Measurements from ENCODE around the gene CAPN7.

DNA sequence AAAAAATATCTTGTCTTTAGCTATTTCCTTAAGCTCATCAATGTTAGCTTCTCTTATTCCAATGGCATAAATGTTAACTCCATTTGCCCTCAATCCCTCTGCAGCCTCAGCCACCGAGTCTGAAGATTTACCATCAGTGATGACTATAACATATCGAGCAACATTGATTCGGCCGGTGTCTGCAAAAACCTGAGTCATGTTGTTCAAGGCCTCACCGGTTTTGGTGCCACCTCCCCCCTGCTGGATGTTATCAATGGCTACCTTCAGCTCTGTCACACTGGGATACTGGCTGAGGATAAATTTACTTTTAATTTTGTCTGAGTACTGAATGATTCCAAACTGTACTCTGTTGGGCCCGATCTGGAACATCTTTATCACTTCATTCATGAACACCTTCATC, 41.0 kb upstream of the CAPN7 start:
- TF ChIP-seq BACH2 (CRISPR knock-in tag; IDR thresholded peaks at IDR 0.05; ENCODE audit: borderline replicate concordance) (no peak), ZFP3 (CRISPR knock-in tag; IDR thresholded peaks at IDR 0.05) (no peak), PPARA (CRISPR knock-in tag; IDR thresholded peaks at IDR 0.05; ENCODE audit: borderline replicate concordance) (no peak), ZNF565 (CRISPR knock-in tag; conservative IDR thresholded peaks at IDR 0.05; ENCODE audit: low read depth) (no peak), TCF4 (CRISPR knock-in tag; IDR thresholded peaks at IDR 0.05; ENCODE audit: borderline replicate concordance) (no peak), ZNF70 (CRISPR knock-in tag; IDR thresholded peaks at IDR 0.05) (no peak), GLIS3 (CRISPR knock-in tag; IDR thresholded peaks at IDR 0.05) (no peak), ZNF8 (CRISPR knock-in tag; IDR thresholded peaks at IDR 0.05) (no peak)
- TF ChIP-seq, protein P1, sequence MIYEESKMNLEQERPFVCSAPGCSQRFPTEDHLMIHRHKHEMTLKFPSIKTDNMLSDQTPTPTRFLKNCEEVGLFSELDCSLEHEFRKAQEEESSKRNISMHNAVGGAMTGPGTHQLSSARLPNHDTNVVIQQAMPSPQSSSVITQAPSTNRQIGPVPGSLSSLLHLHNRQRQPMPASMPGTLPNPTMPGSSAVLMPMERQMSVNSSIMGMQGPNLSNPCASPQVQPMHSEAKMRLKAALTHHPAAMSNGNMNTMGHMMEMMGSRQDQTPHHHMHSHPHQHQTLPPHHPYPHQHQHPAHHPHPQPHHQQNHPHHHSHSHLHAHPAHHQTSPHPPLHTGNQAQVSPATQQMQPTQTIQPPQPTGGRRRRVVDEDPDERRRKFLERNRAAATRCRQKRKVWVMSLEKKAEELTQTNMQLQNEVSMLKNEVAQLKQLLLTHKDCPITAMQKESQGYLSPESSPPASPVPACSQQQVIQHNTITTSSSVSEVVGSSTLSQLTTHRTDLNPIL (CRISPR knock-in tag; IDR thresholded peaks at IDR 0.05; ENCODE audit: low read depth), result no peak
- TF ChIP-seq, protein P2, sequence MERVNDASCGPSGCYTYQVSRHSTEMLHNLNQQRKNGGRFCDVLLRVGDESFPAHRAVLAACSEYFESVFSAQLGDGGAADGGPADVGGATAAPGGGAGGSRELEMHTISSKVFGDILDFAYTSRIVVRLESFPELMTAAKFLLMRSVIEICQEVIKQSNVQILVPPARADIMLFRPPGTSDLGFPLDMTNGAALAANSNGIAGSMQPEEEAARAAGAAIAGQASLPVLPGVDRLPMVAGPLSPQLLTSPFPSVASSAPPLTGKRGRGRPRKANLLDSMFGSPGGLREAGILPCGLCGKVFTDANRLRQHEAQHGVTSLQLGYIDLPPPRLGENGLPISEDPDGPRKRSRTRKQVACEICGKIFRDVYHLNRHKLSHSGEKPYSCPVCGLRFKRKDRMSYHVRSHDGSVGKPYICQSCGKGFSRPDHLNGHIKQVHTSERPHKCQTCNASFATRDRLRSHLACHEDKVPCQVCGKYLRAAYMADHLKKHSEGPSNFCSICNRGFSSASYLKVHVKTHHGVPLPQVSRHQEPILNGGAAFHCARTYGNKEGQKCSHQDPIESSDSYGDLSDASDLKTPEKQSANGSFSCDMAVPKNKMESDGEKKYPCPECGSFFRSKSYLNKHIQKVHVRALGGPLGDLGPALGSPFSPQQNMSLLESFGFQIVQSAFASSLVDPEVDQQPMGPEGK (CRISPR knock-in tag; IDR thresholded peaks at IDR 0.05; ENCODE audit: borderline replicate concordance), result no peak

Measured in SK-N-SH treated with all-trans-retinoic acid at 6 μM for 48 hours (cell line).